ENCODE results near the gene TSC22D4. TPM values are rescaled to one million over a fixed set of nuclear protein-coding genes. Genes with fewer than 3 reads are reported as not detected.

Gene TSC22D4
- total and polyA plus RNA-seq, 9 of the 15 experiments (the other 6 are each of a cell fraction or from before 2014, with no cell fraction given): 0.37 to 107 (median 28.7) TPM

- POLR2A ChIA-PET: interaction anchor here (0.6 to 1.0 kb wide), 2 partner anchors 29 to 400 kb away, joined by 3 read pairs; no protein-coding TSS in a partner anchor
- Histone ChIP-seq H3K4me3 (no peak overlapping the region), H3K27ac (ENCODE audit: extremely low read depth, low read depth, low read length) (no peak overlapping the region), H3K27me3 (ENCODE audit: control insufficient read depth in 2 of 2, insufficient read depth in 2 of 2, low read length in 2 of 2) (no peaks in the 10 kb centered on the region), H2AFZ (ENCODE audit: low read depth, low read length) (no peak overlapping the region), H3K36me3 (ENCODE audit: control insufficient read depth, insufficient read depth, low read length) (no peaks in the 10 kb centered on the region), H3K9me1 (ENCODE audit: control insufficient read depth, insufficient read depth, low read length) (no peaks in the 10 kb centered on the region), H3K79me2 (ENCODE audit: control insufficient read depth, insufficient read depth, low read length) (no peaks in the 10 kb centered on the region), H3K4me2 (ENCODE audit: insufficient read depth, low read length) (no peak overlapping the region), H3K4me1 (replicated peaks in 1 of 2; ENCODE audit: control insufficient read depth in 2 of 2, insufficient read depth in 2 of 2, low read length in 2 of 2) (peaks cover 4 to 66% of the 10 kb centered on the region in 2 experiments; a peak in 3 of 5 replicates), H3K9me3 (replicated peaks; ENCODE audit: control insufficient read depth, insufficient read depth, low read depth, low read length) (no peaks in the 10 kb centered on the region), H3K9ac (ENCODE audit: insufficient read depth in 1 of 2, low read depth in 2 of 2, low read length in 2 of 2) (peak overlapping the region in 1 of 2 experiments; percentile 54; a peak in 2 of 4 replicates), H4K20me1 (replicated peaks; ENCODE audit: control insufficient read depth, insufficient read depth, low read length) (no peaks in the 10 kb centered on the region)
- TF ChIP-seq ZNF431 (CRISPR knock-in tag; IDR thresholded peaks at IDR 0.05): no peak
- TF ChIP-seq ZBTB7A (IDR thresholded peaks at IDR 0.05; ENCODE audit: borderline replicate concordance, control insufficient read depth, low read depth, low read length): peak; percentile 50; the same call in 1 of the 2 replicates
- peak; percentile 12 for TF ChIP-seq HMGN3 (IDR thresholded peaks at IDR 0.05; ENCODE audit: borderline replicate concordance, extremely low read depth, insufficient read length, low read depth, low read length)
- intact Hi-C loops (cut with micrococcal nuclease) (no loop called here), in situ Hi-C loops (cut with MboI) (no loop called here)
- FAIRE-seq: no peak
- CTCF ChIA-PET (ENCODE audit: low intra/inter-chr PET ratio): no interaction called here
- ATAC-seq: no peak
- no TSS peak for BruUV-seq (replicated peaks)
- 75% methylated on average over 31 of the region's 44 CpGs for WGBS (ENCODE audit: insufficient coverage, low coverage, missing lambda C conversion rate)
- peak in 2 of 4 experiments; percentile 7 to 12 for DNase-seq (ENCODE audit: extremely low read depth in 1 of 4, low spot score in 3 of 4)
Measured at GRCh38 chr7:100488333-100489095, 9.5 kb upstream of the TSC22D4 start.

Measured in K562 (cell line).